CD4-positive, alpha-beta T cell (primary cell): ENCODE data around the gene RPL31. TPM values are rescaled to one million over a fixed set of nuclear protein-coding genes. Genes with fewer than 3 reads are reported as not detected.

ENCODE experiments used
- ATAC-seq: fragments of 200-7000 bp; cut with Tn5 transposase; one replicate; pipeline ENCODE4 v1.10.0; 2022; ENCODE audit warnings: mild to moderate bottlenecking; ENCODE audit not compliant: poor library complexity
- CTCF ChIA-PET: fragments of 350-600 bp; sonication (Branson Sonifier 250); formaldehyde crosslinking; loops from one replicate; lab custom pipeline; 2021; ENCODE audit warnings: antibody characterized with exemption, inconsistent platforms; lab: Charles Lee
- POLR2A ChIA-PET: fragments of 350-600 bp; sonication (Branson Sonifier 250); formaldehyde crosslinking; loops from one replicate; lab custom pipeline; 2021; ENCODE audit warnings: antibody characterized with exemption, inconsistent platforms; lab: Charles Lee
- DNase-seq, 14 experiments: peaks; one replicate each; pipeline ENCODE4 v3.0.0-alpha.2; 2013 to 2020; ENCODE audit warnings: mixed read lengths in 2 of 14
- H3K27ac ChIP-seq, 2 donors: one replicate each; pipeline versions ENCODE4 v1.5.1 to v1.7.0; 2013; ENCODE audit warnings: low read length in 2 of 2, low read depth in 1 of 2, mild to moderate bottlenecking in 1 of 2
- H3K27me3 ChIP-seq, 2 experiments: 1 replicate in 1 of 2; 2 replicates in 1 of 2; pipeline versions ENCODE4 v1.6.1 to v1.7.0; 2013; ENCODE audit warnings: low read length in 2 of 2, control low read depth in 1 of 2, mild to moderate bottlenecking in 1 of 2, moderate library complexity in 1 of 2; ENCODE audit not compliant: insufficient read depth in 2 of 2, control insufficient read depth in 1 of 2
- H3K36me3 ChIP-seq: one replicate; pipeline ENCODE4 v1.6.1; 2013; ENCODE audit warnings: low read length, control low read depth; ENCODE audit not compliant: insufficient read depth
- H3K4me1 ChIP-seq: one replicate; pipeline ENCODE4 v1.6.1; 2013; ENCODE audit warnings: low read length, control low read depth; ENCODE audit not compliant: insufficient read depth
- H3K4me3 ChIP-seq: one replicate; pipeline ENCODE4 v1.5.1; 2013; ENCODE audit warnings: mild to moderate bottlenecking, low read length, moderate library complexity
- H3K9me3 ChIP-seq, 2 experiments: 1 replicate in 1 of 2; 2 replicates in 1 of 2; pipeline versions ENCODE4 v1.6.1 to v1.7.0; 2013; ENCODE audit warnings: low read length in 2 of 2, mild to moderate bottlenecking in 2 of 2, control low read depth in 1 of 2, moderate library complexity in 1 of 2; ENCODE audit not compliant: control insufficient read depth in 1 of 2, insufficient read depth in 1 of 2
- H3K27ac Mint-ChIP-seq: one replicate; pipeline ENCODE4 v1.8.0; 2020; ENCODE audit warnings: mixed read lengths
- H3K27me3 Mint-ChIP-seq: one replicate; pipeline ENCODE4 v1.8.0; 2021; ENCODE audit warnings: mixed read lengths
- H3K36me3 Mint-ChIP-seq: one replicate; pipeline ENCODE4 v1.8.0; 2021; ENCODE audit warnings: low read depth, mixed read lengths
- H3K4me1 Mint-ChIP-seq: one replicate; pipeline ENCODE4 v1.8.0; 2021; ENCODE audit warnings: low read depth, mixed read lengths
- H3K4me3 Mint-ChIP-seq: one replicate; pipeline ENCODE4 v1.8.0; 2020; ENCODE audit warnings: mild to moderate bottlenecking, mixed read lengths
- H3K9me3 Mint-ChIP-seq: one replicate; pipeline ENCODE4 v1.8.0; 2020; ENCODE audit warnings: mixed read lengths
- intact Hi-C, 2 experiments: fragments of 100-400 bp; cut with DNase I in 1 of 2; cut with micrococcal nuclease in 1 of 2; formaldehyde crosslinking; loops; one replicate each; pipeline versions ENCODE4 v1.15.1 to v1.9.0; 2023 to 2025; cut with DNase I, micrococcal nuclease
- polyA plus RNA-seq, 2 donors: library from polyadenylated mRNA; unstranded; fragments of 120-200 nt; gene quantifications; one replicate each; pipeline ENCODE4 v1.2.1, GENCODE V29; 2013
- total RNA-seq, 174 experiments: library from RNA in 2 of 174; stranded (reverse) in 2 of 174; gene quantifications; one replicate each; pipeline ENCODE4 v1.2.3 and lab custom pipeline; 2021 to 2026
- TF ChIP-seq, protein P1 (sequence below): fragments of 200-600 bp; IDR thresholded peaks from one replicate; pipeline ENCODE4 v1.8.0; 2022; ENCODE audit warnings: antibody characterized with exemption, mild to moderate bottlenecking

The RPL31 gene
- 1,000 to 10,000 TPM; 2,901 to 2,913 TPM for total RNA-seq
- polyA plus RNA-seq (2013, experiment 1 of 2): 6,181 TPM
- polyA plus RNA-seq (2013, experiment 2 of 2): 6,297 TPM
- 593 to 1,761 (median 991) reads per million in 172 experiments for total RNA-seq (lab: John Stamatoyannopoulos, UW)

DNA sequence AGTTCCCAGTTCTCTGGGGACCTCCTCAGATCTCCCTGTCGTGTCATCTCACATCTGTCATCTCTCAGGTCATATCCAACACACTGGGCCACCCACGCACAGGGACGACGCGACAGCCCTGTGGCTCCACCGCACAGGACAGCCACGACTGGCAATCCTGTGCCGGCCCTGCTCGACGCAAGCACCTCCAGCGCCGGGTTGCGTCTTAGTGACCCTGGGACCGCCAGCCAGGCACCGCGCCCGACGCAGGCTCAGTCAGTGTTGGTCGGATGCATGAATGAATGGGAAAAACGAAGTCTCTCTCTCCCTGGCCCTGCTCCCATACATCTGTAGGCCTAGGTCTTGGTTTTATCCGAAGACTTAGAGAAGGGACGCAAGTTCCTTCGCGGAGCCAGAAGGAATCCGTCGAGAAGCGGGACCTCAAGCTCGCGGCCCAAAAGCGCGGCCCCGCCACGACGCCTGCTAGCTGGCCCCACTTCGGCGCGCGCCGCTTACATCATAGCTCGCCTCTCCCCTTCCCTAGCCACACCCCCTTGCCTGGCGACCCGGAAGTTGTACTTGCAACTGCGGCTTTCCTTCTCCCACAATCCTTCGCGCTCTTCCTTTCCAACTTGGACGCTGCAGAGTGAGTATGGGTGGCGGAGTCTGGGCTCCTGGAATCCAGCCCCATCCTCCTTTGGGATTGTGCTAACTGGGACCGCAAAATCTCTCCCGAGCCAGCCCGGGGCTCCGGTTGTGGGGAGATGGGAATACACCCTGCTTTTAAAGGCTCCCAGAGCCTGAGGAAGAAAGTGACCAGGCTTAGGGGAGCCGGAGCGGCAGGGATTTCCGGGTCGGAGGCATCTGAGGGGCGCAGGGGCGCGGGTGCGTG, at the start of gene RPL31:
RPL31 (plus strand) TSS at position 599 of the 871 bp plus-strand sequence. CDS start 413 bp downstream, outside the sequence.
- peak within 1 kb of the TSS; percentile 82 for H3K4me3 ChIP-seq
- TF ChIP-seq, protein P1, sequence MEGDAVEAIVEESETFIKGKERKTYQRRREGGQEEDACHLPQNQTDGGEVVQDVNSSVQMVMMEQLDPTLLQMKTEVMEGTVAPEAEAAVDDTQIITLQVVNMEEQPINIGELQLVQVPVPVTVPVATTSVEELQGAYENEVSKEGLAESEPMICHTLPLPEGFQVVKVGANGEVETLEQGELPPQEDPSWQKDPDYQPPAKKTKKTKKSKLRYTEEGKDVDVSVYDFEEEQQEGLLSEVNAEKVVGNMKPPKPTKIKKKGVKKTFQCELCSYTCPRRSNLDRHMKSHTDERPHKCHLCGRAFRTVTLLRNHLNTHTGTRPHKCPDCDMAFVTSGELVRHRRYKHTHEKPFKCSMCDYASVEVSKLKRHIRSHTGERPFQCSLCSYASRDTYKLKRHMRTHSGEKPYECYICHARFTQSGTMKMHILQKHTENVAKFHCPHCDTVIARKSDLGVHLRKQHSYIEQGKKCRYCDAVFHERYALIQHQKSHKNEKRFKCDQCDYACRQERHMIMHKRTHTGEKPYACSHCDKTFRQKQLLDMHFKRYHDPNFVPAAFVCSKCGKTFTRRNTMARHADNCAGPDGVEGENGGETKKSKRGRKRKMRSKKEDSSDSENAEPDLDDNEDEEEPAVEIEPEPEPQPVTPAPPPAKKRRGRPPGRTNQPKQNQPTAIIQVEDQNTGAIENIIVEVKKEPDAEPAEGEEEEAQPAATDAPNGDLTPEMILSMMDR: no peak
- H3K27me3 ChIP-seq: no peaks in the 10 kb centered on the region
- peaks cover 42% of the 10 kb centered on the region for H3K36me3 ChIP-seq
- no peaks in the 10 kb centered on the region for H3K9me3 ChIP-seq
- ATAC-seq: peak; percentile 95
- H3K4me3 Mint-ChIP-seq: peak within 1 kb of the TSS; percentile 90
- peaks cover 36% of the 10 kb centered on the region for H3K4me1 ChIP-seq
- ChIA-PET POLR2A (interaction anchor here (0.5 to 3.4 kb wide), 23 partner anchors 11 to 439 kb away, joined by 3 to 40 read pairs (median 4); partner anchors contain the start of genes CNOT11, PDCL3, RNF149 and TBC1D8), CTCF (interaction anchor here (1.1 to 3.4 kb wide), 3 partner anchors 11 to 421 kb away, joined by 3 to 11 read pairs (median 6); no protein-coding TSS in a partner anchor)
- H3K36me3 Mint-ChIP-seq: peaks cover 54% of the 10 kb centered on the region
- intact Hi-C loops: loop anchor here (1.0 to 5.0 kb wide), 2 partner anchors 250 to 439 kb away; partner anchors contain the start of gene CNOT11 (in 2 of the 2)
- H3K27me3 Mint-ChIP-seq: no peaks in the 10 kb centered on the region
- peak; percentile 90 to 98 (median 94) for DNase-seq
- no peaks in the 10 kb centered on the region for H3K9me3 Mint-ChIP-seq
- H3K27ac Mint-ChIP-seq: peak within 1 kb of the TSS; percentile 91
- peaks cover 52% of the 10 kb centered on the region for H3K4me1 Mint-ChIP-seq
- H3K27ac ChIP-seq: peak within 1 kb of the TSS; percentile 80 to 83

DNA sequence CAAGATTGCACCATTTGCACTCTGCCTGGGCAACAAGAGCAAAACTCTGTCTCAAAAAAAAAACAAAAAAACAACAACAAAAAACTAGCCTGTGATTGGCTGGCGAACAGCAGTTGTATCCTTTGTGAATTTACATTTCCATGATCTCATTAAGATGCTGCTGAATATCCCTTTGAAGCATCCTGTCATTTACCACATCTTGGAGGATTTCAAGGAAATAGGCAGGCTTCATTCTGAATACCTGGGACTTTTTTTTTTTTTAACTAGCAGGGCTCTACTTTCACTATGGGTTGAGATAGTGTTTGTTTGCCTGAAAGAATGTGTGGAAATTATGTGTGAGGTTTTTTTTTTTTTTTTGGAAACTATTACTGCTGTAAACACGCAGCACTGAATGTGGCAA, 49.6 kb upstream of the RPL31 start:
- intact Hi-C loops: no loop called here
- DNase-seq: no peak
- H3K27me3 Mint-ChIP-seq: no peaks in the 10 kb centered on the region
- no peaks in the 10 kb centered on the region for H3K9me3 Mint-ChIP-seq
- no peaks in the 10 kb centered on the region for H3K36me3 ChIP-seq
- H3K27me3 ChIP-seq: no peaks in the 10 kb centered on the region
- no peak overlapping the region for H3K4me3 ChIP-seq
- TF ChIP-seq, protein P1: no peak
- ChIA-PET CTCF (no interaction called here), POLR2A (no interaction called here)
- H3K4me1 Mint-ChIP-seq: no peaks in the 10 kb centered on the region
- H3K27ac ChIP-seq: no peak overlapping the region
- H3K9me3 ChIP-seq: no peaks in the 10 kb centered on the region
- no peak for ATAC-seq
- H3K36me3 Mint-ChIP-seq: no peaks in the 10 kb centered on the region
- no peaks in the 10 kb centered on the region for H3K4me1 ChIP-seq
- no peak overlapping the region for H3K27ac Mint-ChIP-seq
- no peak overlapping the region for H3K4me3 Mint-ChIP-seq

DNA sequence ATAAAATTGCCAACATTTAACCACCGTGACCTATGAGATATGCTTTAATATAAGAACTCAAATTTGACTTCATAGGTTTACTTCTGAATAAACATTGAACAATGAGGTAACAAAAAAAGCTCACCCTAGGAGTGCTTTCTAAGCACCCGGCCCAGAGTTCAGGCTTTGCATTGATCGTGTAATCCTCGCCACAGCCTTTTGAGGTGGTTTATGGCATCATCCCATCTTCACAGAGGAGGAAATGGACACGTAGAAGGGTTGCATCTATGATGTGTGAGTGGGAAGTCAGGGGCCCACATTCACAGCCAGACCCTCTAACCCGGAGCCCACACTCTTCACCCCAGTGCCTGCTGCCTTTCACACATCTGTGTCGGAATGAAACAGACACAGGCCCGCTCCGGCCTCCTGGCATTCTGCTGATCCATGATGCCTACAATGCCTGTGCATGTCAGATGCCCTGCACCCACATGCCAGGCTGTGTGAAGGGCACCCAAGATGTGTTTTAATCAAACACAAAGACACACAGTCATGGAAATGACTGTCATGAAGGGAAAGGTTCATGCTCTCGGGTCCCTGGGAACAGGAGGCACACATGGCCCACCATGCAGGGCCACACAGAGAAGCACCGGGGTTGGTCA, 48.6 kb upstream of the RPL31 start:
- peak in 3 of 14 experiments; percentile 12 to 20 (median 15) for DNase-seq
- TF ChIP-seq, protein P1: no peak
- Histone ChIP-seq H3K27me3 (no peaks in the 10 kb centered on the region), H3K9me3 (no peaks in the 10 kb centered on the region), H3K36me3 (no peaks in the 10 kb centered on the region), H3K4me1 (no peaks in the 10 kb centered on the region), H3K4me3 (no peak overlapping the region), H3K27ac (no peak overlapping the region)
- H3K36me3 Mint-ChIP-seq: no peaks in the 10 kb centered on the region
- H3K27ac Mint-ChIP-seq: no peak overlapping the region
- no peak overlapping the region for H3K4me3 Mint-ChIP-seq
- ChIA-PET POLR2A (no interaction called here), CTCF (no interaction called here)
- H3K4me1 Mint-ChIP-seq: no peaks in the 10 kb centered on the region
- ATAC-seq: peak; percentile 78
- no peaks in the 10 kb centered on the region for H3K27me3 Mint-ChIP-seq
- no peaks in the 10 kb centered on the region for H3K9me3 Mint-ChIP-seq
- intact Hi-C loops: no loop called here
